GM19328 (cell line): ENCODE data around the gene FKRP.

Source experiments
- ATAC-seq: cut with Tn5 transposase; IDR thresholded peaks from one replicate; pipeline ENCODE4 v1.9.1; 2021; ENCODE audit warnings: mild to moderate bottlenecking, moderate library complexity; ENCODE audit not compliant: unreplicated experiment

FKRP gene

GRCh38 chr19:46731007-46731501, 14.8 kb upstream of the FKRP start:
- no peak for ATAC-seq

- ATAC-seq = no peak
Measured at GRCh38 chr19:46731584-46731983, 14.3 kb upstream of the FKRP start.

DNA sequence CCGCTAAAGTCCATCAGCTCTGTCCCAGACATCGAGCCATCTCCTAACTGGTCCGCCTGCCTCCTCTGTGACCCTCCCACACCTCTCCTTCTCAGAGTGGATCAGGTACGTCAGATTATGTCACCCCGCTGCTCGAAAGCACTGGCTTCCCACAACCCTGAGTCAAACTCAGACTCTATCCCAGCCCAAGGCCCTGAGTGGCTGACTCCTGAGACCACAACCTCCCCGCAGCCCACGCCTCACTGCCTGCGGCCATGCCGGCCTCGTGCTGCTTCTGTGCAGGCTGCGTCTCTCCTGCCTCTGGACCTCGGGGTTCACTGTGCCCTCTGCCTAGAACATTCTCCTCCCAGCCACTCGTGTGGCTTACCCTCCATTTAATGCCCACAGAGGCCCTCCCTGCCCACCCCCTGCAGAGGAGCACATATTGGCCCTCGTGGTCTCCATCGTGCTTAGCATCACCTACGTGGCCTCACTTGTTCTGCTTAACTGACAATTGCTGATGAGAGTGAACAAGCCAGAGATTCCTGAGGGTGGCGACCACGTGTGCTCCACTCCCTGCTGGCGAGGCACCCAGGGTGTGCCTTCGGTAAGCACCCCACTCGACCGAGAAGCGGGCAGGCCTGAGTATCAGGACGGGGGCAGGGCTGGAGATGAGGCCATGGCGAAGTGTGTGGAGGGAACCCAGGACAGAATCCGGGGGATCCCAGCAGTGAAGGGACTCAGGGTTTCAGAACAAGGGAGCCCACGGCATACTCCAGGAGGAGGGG, 13.5 kb upstream of the FKRP start:
- ATAC-seq = no peak

DNA sequence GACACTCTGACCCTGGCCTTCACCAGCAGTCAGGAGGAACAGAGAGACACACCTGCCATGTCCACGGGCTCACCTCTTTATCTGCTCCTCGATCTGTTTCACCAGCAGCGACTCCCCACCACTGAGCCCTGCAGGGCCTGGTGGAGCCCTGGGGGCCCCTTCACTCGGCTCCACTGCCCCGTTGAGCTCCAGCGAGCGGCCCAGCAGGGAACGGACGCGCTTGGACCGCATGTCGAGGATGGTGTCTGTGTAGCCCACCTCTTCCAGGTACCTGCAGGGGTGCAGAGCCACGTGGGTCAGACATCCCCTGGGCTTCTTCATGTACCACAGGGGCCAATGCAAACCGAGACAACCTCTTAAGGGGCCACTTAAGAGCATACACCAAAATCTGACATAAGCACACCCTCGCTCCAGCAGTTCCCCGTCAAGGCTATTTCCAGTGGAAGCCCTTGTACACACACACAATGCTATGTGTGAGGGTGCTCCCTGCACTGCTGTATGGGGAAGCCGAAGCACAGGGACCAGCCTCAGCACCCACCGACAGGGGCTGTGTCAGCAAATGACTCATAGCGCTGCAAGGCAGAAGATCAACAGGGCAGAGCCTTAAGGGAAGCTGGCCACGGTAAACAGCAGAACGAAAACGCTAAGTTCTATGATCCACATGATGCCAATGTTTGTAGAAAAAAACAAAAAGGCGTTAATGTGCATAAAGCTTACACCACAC, 12.7 kb upstream of the FKRP start:
- ATAC-seq = no peak

DNA sequence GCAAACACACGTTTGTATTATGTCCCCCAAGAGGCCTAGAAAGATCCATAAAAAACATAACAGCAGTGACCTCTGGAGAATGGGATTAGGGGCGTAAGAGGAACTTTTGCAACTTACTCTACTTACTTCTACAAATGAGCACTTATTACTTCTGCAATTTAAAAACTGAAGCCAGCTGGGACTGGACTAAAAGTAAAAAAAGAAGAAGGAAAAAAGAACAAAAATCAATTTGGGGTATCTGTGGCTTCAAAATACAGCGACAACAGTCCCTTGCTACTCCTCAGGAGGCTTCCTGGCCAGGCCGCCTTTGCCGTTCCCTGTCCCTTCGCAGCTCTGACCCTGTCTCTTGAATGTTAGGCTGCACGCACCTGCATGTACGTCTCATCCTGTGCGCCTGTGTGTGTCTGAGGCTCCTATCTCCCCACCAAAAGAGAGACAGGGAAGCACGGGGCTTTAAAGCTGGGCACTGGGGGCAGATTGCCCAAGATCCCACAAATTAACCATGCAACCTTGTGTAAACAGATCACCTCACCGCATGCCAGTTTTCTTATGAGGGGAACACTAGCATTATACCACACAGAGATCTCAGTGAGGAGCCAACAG, 12.1 kb upstream of the FKRP start:
- ATAC-seq = no peak

DNA sequence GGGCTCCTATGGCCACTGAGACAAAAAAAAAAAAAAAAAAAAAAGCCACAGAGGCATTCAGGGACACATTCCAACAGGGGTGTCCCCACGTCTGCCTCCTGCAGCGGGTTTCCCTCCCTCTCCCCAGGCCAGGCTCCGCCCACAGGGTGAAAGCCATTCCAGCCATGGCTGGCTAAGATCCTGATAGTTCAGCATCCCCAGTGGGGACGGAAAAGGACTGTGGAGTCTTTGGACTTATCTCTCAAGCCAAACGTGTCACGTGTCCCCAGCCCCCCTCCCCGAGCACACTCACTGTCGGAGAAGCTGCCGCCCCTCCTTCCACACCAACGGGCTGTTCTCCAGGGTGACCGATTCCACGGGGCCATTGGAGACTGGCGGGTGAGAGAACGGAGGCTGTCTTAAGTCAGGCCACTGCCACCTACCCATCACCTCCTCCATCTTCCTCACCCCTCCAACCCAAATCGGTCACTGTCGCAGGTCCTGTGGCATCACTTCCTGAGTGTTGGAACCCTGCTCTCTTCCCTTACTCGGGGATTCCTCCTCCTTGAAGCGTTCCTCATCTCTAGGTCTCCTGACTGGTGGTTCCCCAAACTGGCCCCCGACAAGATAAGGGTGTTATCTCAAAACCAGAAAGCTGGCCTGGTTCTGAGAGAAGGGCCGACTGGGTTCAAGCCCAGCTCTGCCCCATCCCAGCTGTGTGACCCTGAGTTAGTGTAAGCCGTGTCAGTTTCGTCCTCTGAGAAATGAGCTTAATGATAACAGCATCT, 9.1 kb upstream of the FKRP start:
- ATAC-seq = no peak

- ATAC-seq = no peak
Measured at GRCh38 chr19:46737298-46737654, 8.6 kb upstream of the FKRP start.

- ATAC-seq = no peak
Measured at GRCh38 chr19:46737761-46738171, 8.1 kb upstream of the FKRP start.

GRCh38 chr19:46739290-46739771, 6.5 kb upstream of the FKRP start:
- no peak for ATAC-seq

DNA sequence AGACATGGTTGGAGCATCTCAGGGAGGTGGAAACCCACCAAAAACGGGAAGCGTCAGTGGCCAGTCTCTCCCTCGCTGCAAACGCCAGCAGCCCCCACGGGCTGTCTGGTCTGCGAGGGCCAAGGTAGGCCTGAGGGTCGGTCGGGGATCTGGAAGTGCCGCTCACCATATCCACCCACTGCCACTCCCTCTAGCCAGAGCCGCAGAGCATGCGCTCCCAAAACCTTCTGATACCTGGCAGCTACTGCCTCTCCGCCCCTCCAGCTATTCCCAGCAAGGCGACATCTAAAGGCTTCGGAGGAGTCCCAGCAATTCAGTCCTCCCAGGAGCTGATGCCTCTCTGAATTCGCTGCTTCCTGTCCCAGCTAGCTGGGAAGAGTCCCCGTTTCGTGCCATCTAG, 4.4 kb upstream of the FKRP start:
- no peak for ATAC-seq

- no peak for ATAC-seq
Measured at GRCh38 chr19:46742926-46743480, 2.9 kb upstream of the FKRP start.

DNA sequence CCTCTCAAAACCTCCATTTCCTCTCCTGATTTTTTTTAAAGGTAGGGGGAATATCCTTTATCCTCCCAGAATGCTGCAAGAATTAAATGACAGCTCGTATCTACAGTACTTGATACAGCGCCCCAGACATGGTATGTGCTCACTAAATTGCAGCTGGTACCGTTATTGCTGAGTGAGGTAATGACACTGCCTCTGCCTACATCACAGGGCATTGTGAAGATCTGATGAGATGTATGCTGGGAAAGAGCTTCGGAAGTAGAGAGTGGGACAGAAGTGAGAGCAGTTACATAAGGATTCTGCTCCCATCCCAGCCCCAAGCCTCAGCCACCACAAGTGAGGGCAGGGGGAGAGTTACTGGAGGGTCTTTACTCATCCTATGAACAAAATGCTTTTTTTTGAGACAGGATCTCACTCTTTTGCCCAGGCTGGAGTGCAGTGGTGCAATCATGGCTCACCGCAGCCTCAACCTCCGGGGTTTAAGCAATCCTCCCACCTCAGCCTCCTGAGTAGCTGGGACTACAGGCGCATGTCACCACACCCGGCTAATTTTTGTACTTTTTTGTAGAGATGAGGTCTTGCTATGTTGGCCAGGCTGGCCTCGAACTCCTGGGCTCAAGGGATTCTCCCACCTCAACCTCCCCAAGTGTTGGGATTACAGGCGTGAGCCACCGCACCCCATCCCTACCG, 1.7 kb upstream of the FKRP start:
- no peak for ATAC-seq

DNA sequence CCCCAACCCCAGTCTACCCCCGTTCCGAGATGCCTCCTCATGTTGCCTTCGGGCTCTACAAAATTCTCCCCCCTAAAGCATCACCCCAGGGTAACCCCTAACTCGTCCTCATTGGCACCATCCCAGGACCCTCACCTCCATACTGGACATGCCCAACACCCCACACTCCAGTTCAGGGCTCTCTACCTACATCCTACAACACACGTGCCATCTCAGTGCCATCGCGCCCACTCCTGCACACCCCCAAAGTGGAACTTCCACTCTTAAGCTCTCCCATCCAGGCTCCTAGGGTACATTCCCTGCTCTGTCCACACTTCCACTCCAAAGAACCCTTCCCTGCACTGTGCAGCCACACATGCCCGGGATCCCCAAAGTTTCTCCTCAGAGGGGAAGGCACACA, 827 bp upstream of the FKRP start:
- ATAC-seq = no peak

DNA sequence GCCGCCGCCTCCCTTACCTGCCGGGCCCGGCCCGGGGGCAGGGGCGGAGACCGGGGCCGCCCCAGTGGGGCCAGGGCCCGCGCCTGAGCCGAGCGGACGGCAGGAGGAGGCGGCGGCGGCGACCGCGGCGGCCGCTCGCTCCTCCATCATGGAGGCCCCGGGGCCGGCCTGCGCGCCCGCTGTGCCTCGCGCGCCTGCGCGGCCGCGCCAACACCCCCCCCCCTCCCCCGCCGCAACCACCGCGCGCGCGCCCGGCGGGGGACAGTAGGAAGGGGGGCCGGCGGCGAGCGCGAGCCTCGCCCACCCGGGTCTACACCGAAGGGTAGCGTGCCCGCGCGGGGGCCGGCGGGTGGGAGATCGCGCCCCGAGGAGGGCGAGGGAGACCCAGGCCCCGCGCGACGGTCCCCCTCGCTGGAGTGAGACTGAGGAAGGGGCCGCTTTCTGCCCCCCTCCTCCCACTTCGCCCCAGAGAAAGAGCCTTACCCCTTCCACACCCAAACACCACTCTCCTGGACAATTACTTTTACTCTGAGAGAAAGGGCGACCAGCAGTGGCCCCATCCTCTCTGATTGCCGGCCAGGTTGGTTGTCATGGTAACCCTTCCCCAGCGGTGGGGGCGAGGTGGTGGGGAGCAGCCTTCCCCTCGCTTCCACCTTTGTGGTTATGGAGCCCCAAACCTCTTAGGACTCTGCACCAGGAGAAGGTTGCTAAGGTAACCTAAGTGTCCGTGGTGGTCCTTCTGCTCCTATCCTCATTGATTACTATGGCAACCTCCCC, 612 bp downstream of the FKRP start, which contains the start of gene STRN4:
TSS of gene STRN4 (minus strand) at position 170 of the 777 bp plus-strand sequence. CDS start at position 150, 20 bp downstream.
- ATAC-seq = no peak

- no peak for ATAC-seq
Measured at GRCh38 chr19:46748325-46749109, 2.7 kb downstream of the FKRP start.

DNA sequence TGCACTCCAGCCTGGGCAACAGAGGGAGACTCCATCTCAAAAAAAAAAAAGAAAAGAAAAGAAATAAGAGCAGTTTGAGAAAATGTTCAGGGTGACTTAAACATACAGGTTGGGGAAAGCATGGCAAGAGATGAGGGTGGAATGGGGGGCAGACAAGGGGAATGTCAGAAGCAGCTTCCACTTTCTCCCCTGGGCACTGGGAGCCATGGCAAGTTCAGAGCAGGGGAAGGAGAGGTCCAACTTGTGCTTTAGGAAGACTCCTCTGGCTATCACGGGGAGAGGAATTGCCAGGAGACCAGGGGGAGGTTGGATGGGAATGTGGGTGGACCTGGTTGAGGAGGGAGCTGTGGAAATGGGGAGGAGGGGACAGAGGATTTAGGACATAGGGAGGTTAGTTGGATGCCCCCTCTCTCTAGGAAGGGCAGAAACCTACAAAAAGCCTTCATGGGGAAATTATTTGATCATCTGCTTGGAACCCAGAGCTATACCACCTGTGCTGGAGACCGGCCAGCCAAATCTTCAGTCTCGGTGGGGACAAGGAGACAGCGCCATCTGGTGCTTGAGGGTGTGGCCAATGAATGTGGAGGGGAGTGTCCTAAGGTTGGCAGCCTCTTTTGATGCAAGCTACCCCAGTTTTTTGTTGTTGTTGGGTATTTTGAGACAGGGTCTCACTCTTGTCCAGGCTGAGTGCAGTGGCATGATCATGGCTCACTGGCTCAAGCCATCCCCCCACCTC, 7.7 kb downstream of the FKRP start:
- no peak for ATAC-seq

GRCh38 chr19:46755077-46755852, 9.4 kb downstream of the FKRP start:
- no peak for ATAC-seq
